Bronchial epithelial cell (primary cell): ENCODE measurements around the gene OGFRL1. TPM values are rescaled to one million over a fixed set of nuclear protein-coding genes. Genes with fewer than 3 reads are reported as not detected.
A peak's percentile ranks its signal among the peaks of the same experiment; 100 is the strongest.

Source experiments
- DNase-seq: peaks from one replicate; pipeline ENCODE4 v3.0.0-alpha.2; 2010; ENCODE audit warnings: low read depth
- FAIRE-seq: peaks from 2 replicates; lab custom pipeline; 2011; peaks lifted over from hg19 to GRCh38; lab: Jason Lieb, UNC
- H3K27me3 ChIP-seq: 2 replicates; pipeline ENCODE4 v1.5.1; 2011; ENCODE audit warnings: low read length; ENCODE audit not compliant: control insufficient read depth, insufficient read depth
- H3K36me3 ChIP-seq: 2 replicates; pipeline ENCODE4 v1.5.1; 2011; ENCODE audit warnings: low read length; ENCODE audit not compliant: control insufficient read depth, insufficient read depth
- H3K4me3 ChIP-seq: 2 replicates; pipeline ENCODE4 v1.5.1; 2011; ENCODE audit warnings: mild to moderate bottlenecking, low read depth, low read length, control low read depth
- CTCF ChIP-seq: IDR thresholded peaks from 2 replicates; pipeline ENCODE4 v1.5.1; 2011; ENCODE audit warnings: mild to moderate bottlenecking, moderate library complexity, low read length, control low read depth, inconsistent platforms; ENCODE audit not compliant: insufficient read depth, severe bottlenecking
- total RNA-seq: library from RNA; depleted of rRNA; stranded (reverse); fragments of >200 nt; gene quantifications from 2 replicates; pipeline ENCODE4 v1.2.1, GENCODE V29; 2014

Gene OGFRL1
- total RNA-seq, 1 donor from 2014 or later: 10.0 TPM

- DNase-seq (no peak), FAIRE-seq (no peak)
- TF ChIP-seq CTCF: no peak
- H3K27me3 ChIP-seq: no peaks in the 10 kb centered on the region
- H3K4me3 ChIP-seq: no peak overlapping the region
- H3K36me3 ChIP-seq: no peaks in the 10 kb centered on the region
Observed at GRCh38 chr6:71277926-71278600, 10.5 kb upstream of the OGFRL1 start.

- FAIRE-seq: no peak
- no peak for TF ChIP-seq CTCF
- Histone ChIP-seq H3K4me3 (no peak overlapping the region), H3K27me3 (no peaks in the 10 kb centered on the region), H3K36me3 (no peaks in the 10 kb centered on the region)
- DNase-seq: no peak
Observed at GRCh38 chr6:71279321-71279720, 9.3 kb upstream of the OGFRL1 start.

GRCh38 chr6:71279740-71280139 lies 8.9 kb upstream of the OGFRL1 start:
- no peak for TF ChIP-seq CTCF
- Histone ChIP-seq H3K27me3 (no peaks in the 10 kb centered on the region), H3K4me3 (no peak overlapping the region), H3K36me3 (no peaks in the 10 kb centered on the region)
- FAIRE-seq: no peak
- no peak for DNase-seq

GRCh38 chr6:71280701-71281100 lies 7.9 kb upstream of the OGFRL1 start:
- H3K36me3 ChIP-seq: no peaks in the 10 kb centered on the region
- H3K27me3 ChIP-seq: no peaks in the 10 kb centered on the region
- no peak for TF ChIP-seq CTCF
- no peak overlapping the region for H3K4me3 ChIP-seq
- no peak for DNase-seq
- FAIRE-seq: no peak

- no peak for FAIRE-seq
- no peaks in the 10 kb centered on the region for H3K27me3 ChIP-seq
- H3K4me3 ChIP-seq: no peak overlapping the region
- H3K36me3 ChIP-seq: no peaks in the 10 kb centered on the region
- DNase-seq: peak; percentile 88
- no peak for TF ChIP-seq CTCF
Observed at GRCh38 chr6:71284785-71285184, 3.8 kb upstream of the OGFRL1 start.

GRCh38 chr6:71287038-71287437 lies 1.6 kb upstream of the OGFRL1 start:
- TF ChIP-seq CTCF: no peak
- FAIRE-seq (no peak), DNase-seq (no peak)
- no peaks in the 10 kb centered on the region for H3K36me3 ChIP-seq
- no peaks in the 10 kb centered on the region for H3K27me3 ChIP-seq
- H3K4me3 ChIP-seq: no peak overlapping the region
